ENCODE data around the gene TMCC1.

DNA sequence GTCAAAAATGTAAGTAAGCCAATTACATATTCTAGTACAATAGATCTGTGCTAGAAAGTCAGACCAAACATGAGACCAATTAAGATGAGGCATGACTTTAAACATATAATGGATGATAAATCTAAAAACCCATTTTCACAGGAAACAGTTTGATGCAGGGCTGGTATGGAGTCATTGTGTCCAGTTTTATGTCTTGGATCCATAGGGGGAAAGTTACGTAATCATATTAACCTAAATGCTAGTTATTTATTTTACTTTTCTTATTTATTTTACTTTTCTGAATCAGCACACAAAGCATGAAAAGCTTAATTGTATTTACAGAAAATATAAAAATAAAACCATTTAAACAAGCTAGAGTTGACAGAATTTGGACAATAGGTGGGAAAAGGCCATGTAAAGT lies 26.3 kb upstream of the TMCC1 start:
- no peak for TF ChIP-seq TEAD4 (IDR thresholded peaks at IDR 0.05; ENCODE audit: borderline replicate concordance, insufficient read depth)
- TF ChIP-seq MXI1 (IDR thresholded peaks at IDR 0.05; ENCODE audit: low read depth, low read length) = no peak
- no peak for TF ChIP-seq YY1 (IDR thresholded peaks at IDR 0.05; ENCODE audit: low read depth)
- TF ChIP-seq, protein P1, sequence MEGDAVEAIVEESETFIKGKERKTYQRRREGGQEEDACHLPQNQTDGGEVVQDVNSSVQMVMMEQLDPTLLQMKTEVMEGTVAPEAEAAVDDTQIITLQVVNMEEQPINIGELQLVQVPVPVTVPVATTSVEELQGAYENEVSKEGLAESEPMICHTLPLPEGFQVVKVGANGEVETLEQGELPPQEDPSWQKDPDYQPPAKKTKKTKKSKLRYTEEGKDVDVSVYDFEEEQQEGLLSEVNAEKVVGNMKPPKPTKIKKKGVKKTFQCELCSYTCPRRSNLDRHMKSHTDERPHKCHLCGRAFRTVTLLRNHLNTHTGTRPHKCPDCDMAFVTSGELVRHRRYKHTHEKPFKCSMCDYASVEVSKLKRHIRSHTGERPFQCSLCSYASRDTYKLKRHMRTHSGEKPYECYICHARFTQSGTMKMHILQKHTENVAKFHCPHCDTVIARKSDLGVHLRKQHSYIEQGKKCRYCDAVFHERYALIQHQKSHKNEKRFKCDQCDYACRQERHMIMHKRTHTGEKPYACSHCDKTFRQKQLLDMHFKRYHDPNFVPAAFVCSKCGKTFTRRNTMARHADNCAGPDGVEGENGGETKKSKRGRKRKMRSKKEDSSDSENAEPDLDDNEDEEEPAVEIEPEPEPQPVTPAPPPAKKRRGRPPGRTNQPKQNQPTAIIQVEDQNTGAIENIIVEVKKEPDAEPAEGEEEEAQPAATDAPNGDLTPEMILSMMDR (IDR thresholded peaks at IDR 0.05) = no peak
- TF ChIP-seq NFIC (IDR thresholded peaks at IDR 0.05; ENCODE audit: borderline replicate concordance) = no peak
- no peak for TF ChIP-seq TCF12 (IDR thresholded peaks at IDR 0.05)
- TF ChIP-seq, protein P2, sequence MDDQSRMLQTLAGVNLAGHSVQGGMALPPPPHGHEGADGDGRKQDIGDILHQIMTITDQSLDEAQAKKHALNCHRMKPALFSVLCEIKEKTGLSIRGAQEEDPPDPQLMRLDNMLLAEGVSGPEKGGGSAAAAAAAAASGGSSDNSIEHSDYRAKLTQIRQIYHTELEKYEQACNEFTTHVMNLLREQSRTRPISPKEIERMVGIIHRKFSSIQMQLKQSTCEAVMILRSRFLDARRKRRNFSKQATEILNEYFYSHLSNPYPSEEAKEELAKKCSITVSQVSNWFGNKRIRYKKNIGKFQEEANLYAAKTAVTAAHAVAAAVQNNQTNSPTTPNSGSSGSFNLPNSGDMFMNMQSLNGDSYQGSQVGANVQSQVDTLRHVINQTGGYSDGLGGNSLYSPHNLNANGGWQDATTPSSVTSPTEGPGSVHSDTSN (IDR thresholded peaks at IDR 0.05) = no peak
- TF ChIP-seq MAX (IDR thresholded peaks at IDR 0.05; ENCODE audit: low read depth) = no peak
- TF ChIP-seq GATA2 (CRISPR knock-in tag; IDR thresholded peaks at IDR 0.05) = no peak
- TF ChIP-seq, protein P3, sequence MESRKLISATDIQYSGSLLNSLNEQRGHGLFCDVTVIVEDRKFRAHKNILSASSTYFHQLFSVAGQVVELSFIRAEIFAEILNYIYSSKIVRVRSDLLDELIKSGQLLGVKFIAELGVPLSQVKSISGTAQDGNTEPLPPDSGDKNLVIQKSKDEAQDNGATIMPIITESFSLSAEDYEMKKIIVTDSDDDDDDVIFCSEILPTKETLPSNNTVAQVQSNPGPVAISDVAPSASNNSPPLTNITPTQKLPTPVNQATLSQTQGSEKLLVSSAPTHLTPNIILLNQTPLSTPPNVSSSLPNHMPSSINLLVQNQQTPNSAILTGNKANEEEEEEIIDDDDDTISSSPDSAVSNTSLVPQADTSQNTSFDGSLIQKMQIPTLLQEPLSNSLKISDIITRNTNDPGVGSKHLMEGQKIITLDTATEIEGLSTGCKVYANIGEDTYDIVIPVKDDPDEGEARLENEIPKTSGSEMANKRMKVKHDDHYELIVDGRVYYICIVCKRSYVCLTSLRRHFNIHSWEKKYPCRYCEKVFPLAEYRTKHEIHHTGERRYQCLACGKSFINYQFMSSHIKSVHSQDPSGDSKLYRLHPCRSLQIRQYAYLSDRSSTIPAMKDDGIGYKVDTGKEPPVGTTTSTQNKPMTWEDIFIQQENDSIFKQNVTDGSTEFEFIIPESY (IDR thresholded peaks at IDR 0.05; ENCODE audit: borderline replicate concordance, low read depth) = no peak
- no peak for TF ChIP-seq POLR2AphosphoS5 (IDR thresholded peaks at IDR 0.05; ENCODE audit: low read depth, low read length)
- TF ChIP-seq ELF1 (IDR thresholded peaks at IDR 0.05) = no peak
- TF ChIP-seq, protein P4, sequence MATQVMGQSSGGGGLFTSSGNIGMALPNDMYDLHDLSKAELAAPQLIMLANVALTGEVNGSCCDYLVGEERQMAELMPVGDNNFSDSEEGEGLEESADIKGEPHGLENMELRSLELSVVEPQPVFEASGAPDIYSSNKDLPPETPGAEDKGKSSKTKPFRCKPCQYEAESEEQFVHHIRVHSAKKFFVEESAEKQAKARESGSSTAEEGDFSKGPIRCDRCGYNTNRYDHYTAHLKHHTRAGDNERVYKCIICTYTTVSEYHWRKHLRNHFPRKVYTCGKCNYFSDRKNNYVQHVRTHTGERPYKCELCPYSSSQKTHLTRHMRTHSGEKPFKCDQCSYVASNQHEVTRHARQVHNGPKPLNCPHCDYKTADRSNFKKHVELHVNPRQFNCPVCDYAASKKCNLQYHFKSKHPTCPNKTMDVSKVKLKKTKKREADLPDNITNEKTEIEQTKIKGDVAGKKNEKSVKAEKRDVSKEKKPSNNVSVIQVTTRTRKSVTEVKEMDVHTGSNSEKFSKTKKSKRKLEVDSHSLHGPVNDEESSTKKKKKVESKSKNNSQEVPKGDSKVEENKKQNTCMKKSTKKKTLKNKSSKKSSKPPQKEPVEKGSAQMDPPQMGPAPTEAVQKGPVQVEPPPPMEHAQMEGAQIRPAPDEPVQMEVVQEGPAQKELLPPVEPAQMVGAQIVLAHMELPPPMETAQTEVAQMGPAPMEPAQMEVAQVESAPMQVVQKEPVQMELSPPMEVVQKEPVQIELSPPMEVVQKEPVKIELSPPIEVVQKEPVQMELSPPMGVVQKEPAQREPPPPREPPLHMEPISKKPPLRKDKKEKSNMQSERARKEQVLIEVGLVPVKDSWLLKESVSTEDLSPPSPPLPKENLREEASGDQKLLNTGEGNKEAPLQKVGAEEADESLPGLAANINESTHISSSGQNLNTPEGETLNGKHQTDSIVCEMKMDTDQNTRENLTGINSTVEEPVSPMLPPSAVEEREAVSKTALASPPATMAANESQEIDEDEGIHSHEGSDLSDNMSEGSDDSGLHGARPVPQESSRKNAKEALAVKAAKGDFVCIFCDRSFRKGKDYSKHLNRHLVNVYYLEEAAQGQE (IDR thresholded peaks at IDR 0.05; ENCODE audit: low read depth, low read length) = no peak
- TF ChIP-seq RAD21 (IDR thresholded peaks at IDR 0.05; ENCODE audit: low read length) = no peak
